Vagina (tissue), 2 donors: ENCODE results near the gene FUT8. TPM values are rescaled to one million over a fixed set of nuclear protein-coding genes. Genes with fewer than 3 reads are reported as not detected.
"Not testable (repeated sequence)": the region's sequence is repeated elsewhere in the genome, so short reads cannot be mapped to it uniquely, and the experiment has no call there.

Experiments used
- DNase-seq, 2 donors: peaks; one replicate each; pipeline ENCODE4 v3.0.0-alpha.2; 2017; ENCODE audit errors: extremely low spot score in 2 of 2
- H3K27ac ChIP-seq: fragments of 200-600 bp; sonication (generic); one replicate; pipeline ENCODE4 v1.5.1; 2019
- H3K27me3 ChIP-seq: fragments of 200-600 bp; sonication (generic); one replicate; pipeline ENCODE4 v1.5.1; 2019
- H3K36me3 ChIP-seq, 2 donors: fragments of 200-600 bp; sonication (generic); one replicate each; pipeline ENCODE4 v1.5.1; 2017 to 2019
- H3K4me1 ChIP-seq: fragments of 200-600 bp; sonication (generic); one replicate; pipeline ENCODE4 v1.5.1; 2019
- H3K4me3 ChIP-seq, 2 donors: fragments of 200-600 bp; sonication (generic); 1 replicate in 1 of 2; 2 replicates in 1 of 2; pipeline ENCODE4 v1.5.1; 2016 to 2019
- H3K9me3 ChIP-seq: fragments of 200-600 bp; sonication (generic); one replicate; pipeline ENCODE4 v1.5.1; 2019
- POLR2A ChIP-seq, 2 donors: fragments of 450-650 bp; IDR thresholded peaks; one replicate each; pipeline ENCODE4 v1.6.1; 2017; ENCODE audit warnings: antibody characterized with exemption in 2 of 2, mild to moderate bottlenecking in 2 of 2, moderate library complexity in 2 of 2
- POLR2AphosphoS5 ChIP-seq, 2 donors: sonication (generic); formaldehyde crosslinking; IDR thresholded peaks; one replicate each; pipeline ENCODE4 v1.9.0; 2017; ENCODE audit warnings: antibody characterized with exemption in 2 of 2, mild to moderate bottlenecking in 2 of 2, low read depth in 1 of 2; ENCODE audit not compliant: insufficient read depth in 1 of 2
- intact Hi-C: fragments of 100-400 bp; cut with DNase I; formaldehyde crosslinking; loops from one replicate; pipeline ENCODE4 v1.15.1; 2023
- total RNA-seq: library from RNA; depleted of rRNA; stranded (reverse); fragments of >200 nt; gene quantifications from one replicate; pipeline ENCODE4 v1.2.3, GENCODE V29; 2016
- TF ChIP-seq, protein P1 (sequence below), 3 experiments: fragments of 450-650 bp in 2 of 3; fragments of 200-600 bp in 1 of 3; sonication (generic) in 1 of 3; IDR thresholded peaks; one replicate each; pipeline ENCODE4 v1.5.1; 2017 to 2019; ENCODE audit warnings: antibody characterized with exemption in 3 of 3, mild to moderate bottlenecking in 2 of 3, moderate library complexity in 2 of 3

FUT8 gene
- total RNA-seq, 1 donor from 2014 or later: 35.1 TPM

DNA sequence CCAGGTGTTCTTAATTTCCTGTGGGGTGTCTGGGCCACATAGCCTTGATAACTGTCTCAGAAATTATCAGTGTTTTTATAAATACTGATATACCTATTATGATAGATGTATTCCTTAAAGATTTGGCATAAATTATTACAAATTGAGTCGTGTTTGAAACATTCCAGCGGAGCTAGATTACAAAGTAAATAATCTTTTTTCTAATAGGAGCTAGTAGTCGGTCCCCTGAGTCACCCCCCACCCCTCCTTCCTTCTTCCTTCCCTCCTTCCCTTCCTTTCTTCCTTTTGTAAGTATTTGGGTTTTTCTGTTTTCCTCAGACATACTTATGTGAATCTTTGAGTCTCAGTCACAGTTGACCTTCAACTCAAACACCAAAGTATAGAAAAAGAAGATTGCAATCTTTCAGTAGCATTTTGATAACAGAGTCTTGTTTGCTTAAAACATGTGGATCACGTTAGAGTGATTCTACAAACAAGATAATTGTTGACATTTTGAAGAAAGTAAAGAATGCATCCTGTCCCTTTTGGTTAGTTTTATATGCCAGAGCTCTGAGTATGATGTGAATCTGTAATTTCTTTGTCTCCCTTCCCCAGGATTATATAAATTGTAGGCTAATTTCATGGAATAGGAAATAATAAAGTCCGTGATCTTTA is 264.0 kb downstream of the FUT8 start:
- DNase-seq: no peak
- intact Hi-C loops: no loop called here
- TF ChIP-seq, protein P1, sequence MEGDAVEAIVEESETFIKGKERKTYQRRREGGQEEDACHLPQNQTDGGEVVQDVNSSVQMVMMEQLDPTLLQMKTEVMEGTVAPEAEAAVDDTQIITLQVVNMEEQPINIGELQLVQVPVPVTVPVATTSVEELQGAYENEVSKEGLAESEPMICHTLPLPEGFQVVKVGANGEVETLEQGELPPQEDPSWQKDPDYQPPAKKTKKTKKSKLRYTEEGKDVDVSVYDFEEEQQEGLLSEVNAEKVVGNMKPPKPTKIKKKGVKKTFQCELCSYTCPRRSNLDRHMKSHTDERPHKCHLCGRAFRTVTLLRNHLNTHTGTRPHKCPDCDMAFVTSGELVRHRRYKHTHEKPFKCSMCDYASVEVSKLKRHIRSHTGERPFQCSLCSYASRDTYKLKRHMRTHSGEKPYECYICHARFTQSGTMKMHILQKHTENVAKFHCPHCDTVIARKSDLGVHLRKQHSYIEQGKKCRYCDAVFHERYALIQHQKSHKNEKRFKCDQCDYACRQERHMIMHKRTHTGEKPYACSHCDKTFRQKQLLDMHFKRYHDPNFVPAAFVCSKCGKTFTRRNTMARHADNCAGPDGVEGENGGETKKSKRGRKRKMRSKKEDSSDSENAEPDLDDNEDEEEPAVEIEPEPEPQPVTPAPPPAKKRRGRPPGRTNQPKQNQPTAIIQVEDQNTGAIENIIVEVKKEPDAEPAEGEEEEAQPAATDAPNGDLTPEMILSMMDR (IDR thresholded peaks at IDR 0.05): no peak
- TF ChIP-seq POLR2AphosphoS5 (IDR thresholded peaks at IDR 0.05; ENCODE audit: insufficient read depth in 1 of 2, low read depth in 1 of 2): no peak

DNA sequence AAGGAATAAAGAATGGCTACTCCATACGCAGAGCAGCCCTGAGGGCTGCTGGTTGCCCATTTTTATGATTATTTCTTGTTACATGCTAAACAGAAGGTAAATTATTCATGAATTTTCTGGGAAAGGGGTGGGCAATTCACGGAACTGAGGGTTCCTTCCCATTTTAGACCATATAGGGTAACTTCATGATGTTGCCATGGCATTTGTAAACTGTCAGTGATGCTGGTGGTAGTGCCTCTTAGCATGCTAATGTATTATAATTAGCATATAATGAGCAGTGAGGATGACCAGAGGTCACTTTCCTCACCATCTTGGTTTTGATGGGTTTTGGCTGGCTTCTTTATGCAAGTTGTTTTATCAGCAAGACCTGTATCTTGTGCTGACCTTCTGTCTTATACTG is 273.0 kb downstream of the FUT8 start:
- no peak for DNase-seq
- Histone ChIP-seq H3K4me1 (no peaks in the 10 kb centered on the region), H3K4me3 (no peak overlapping the region), H3K9me3 (no peaks in the 10 kb centered on the region), H3K36me3 (no peaks in the 10 kb centered on the region), H3K27ac (no peak overlapping the region), H3K27me3 (no peaks in the 10 kb centered on the region)
- intact Hi-C loops: no loop called here
- TF ChIP-seq POLR2AphosphoS5 (IDR thresholded peaks at IDR 0.05; ENCODE audit: insufficient read depth in 1 of 2, low read depth in 1 of 2): no peak
- TF ChIP-seq, protein P1 (IDR thresholded peaks at IDR 0.05): no peak
- TF ChIP-seq POLR2A (IDR thresholded peaks at IDR 0.05): no peak

More for the DNA sequence above, 264.0 kb downstream of the FUT8 start:
- H3K36me3 ChIP-seq: no peaks in the 10 kb centered on the region
- no peaks in the 10 kb centered on the region for H3K27me3 ChIP-seq
- no peaks in the 10 kb centered on the region for H3K4me1 ChIP-seq
- H3K9me3 ChIP-seq: no peaks in the 10 kb centered on the region
- no peak overlapping the region for H3K4me3 ChIP-seq
- H3K27ac ChIP-seq: no peak overlapping the region

DNA sequence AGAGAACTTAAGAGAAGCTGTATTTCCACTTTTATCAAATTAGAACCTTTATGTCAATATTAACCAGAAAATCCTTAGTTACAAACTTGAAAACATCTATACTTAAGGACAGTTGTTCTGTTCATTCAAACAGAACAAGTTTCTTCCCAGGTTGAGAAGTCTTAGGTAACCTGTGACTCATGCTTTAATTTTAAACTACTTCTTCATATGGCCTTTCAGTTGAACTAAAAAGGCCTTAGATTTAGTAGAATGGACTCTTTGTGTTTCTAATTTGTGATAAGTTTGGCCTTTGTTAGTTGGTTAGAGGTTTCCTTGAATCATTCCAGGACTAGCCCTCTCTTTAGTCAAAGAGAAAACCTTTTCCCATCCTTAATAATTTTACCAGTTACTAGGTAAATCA is 274.2 kb downstream of the FUT8 start:
- no peaks in the 10 kb centered on the region for H3K27me3 ChIP-seq
- no peak for DNase-seq
- no peaks in the 10 kb centered on the region for H3K36me3 ChIP-seq
- no peak overlapping the region for H3K4me3 ChIP-seq
- intact Hi-C loops: no loop called here
- no peaks in the 10 kb centered on the region for H3K4me1 ChIP-seq
- no peak for TF ChIP-seq POLR2AphosphoS5 (IDR thresholded peaks at IDR 0.05; ENCODE audit: insufficient read depth in 1 of 2, low read depth in 1 of 2)
- TF ChIP-seq, protein P1 (IDR thresholded peaks at IDR 0.05): no peak
- no peak for TF ChIP-seq POLR2A (IDR thresholded peaks at IDR 0.05)
- H3K27ac ChIP-seq: no peak overlapping the region
- H3K9me3 ChIP-seq: no peaks in the 10 kb centered on the region

DNA sequence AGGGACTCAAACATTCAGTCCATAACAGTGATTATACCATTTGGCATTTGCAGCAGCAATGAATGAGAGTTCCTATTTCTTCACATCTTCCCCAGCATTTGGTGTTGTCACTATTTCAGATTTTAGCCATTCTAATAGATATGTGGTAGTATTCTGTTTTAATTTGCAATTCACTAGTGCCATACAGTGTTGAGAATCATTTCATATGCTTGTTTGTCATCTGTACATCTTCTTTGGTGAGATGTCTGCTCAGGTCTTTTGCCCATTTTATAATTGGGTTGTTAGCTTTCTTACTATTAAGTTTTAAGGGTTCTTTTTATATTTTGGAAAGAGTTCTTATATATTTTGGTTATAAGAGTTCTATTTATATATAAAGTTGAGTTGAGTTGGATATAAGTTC is 276.5 kb downstream of the FUT8 start:
- Histone ChIP-seq H3K36me3 (no peaks in the 10 kb centered on the region), H3K9me3 (no peaks in the 10 kb centered on the region), H3K4me1 (no peaks in the 10 kb centered on the region), H3K27ac (no peak overlapping the region), H3K27me3 (no peaks in the 10 kb centered on the region), H3K4me3 (no peak overlapping the region)
- intact Hi-C loops: no loop called here
- no peak for DNase-seq
- TF ChIP-seq, protein P1 (IDR thresholded peaks at IDR 0.05): no peak
- TF ChIP-seq POLR2A (IDR thresholded peaks at IDR 0.05): no peak
- TF ChIP-seq POLR2AphosphoS5 (IDR thresholded peaks at IDR 0.05; ENCODE audit: insufficient read depth in 1 of 2, low read depth in 1 of 2): no peak

DNA sequence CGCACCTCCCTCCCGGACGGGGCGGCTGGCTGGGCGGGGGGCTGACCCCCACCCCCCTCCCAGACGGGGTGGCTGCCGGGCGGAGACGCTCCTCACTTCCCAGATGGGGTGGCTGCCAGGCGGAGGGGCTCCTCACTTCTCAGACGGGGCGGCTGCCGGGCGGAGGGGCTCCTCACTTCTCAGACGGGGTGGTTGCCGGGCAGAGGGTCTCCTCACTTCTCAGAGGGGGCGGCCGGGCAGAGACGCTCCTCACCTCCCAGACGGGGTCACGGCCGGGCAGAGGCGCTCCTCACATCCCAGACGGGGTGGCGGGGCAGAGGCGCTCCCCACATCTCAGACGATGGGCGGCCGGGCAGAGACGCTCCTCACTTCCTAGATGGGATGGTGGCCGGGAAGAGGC is 280.0 kb downstream of the FUT8 start:
- H3K4me3 ChIP-seq, H3K27ac ChIP-seq, H3K27me3 ChIP-seq, H3K9me3 ChIP-seq, H3K36me3 ChIP-seq, DNase-seq, intact Hi-C loops, H3K4me1 ChIP-seq: not testable (repeated sequence)
